H9 (cell line): Measurements from ENCODE around the gene PXN. TPM values are rescaled to one million over a fixed set of nuclear protein-coding genes. Genes with fewer than 3 reads are reported as not detected.

Source experiments
- DNase-seq: peaks from one replicate; pipeline ENCODE4 v3.0.0-alpha.2; 2017
- H2AFZ ChIP-seq: one replicate; pipeline ENCODE4 v1.6.1; 2013; ENCODE audit warnings: mild to moderate bottlenecking, low read length, control low read depth, moderate library complexity
- H2AK5ac ChIP-seq: 2 replicates; pipeline ENCODE4 v1.6.1; 2013; ENCODE audit warnings: low read length, control low read depth, mixed read lengths; ENCODE audit not compliant: insufficient read length
- H2BK120ac ChIP-seq: one replicate; pipeline ENCODE4 v1.6.1; 2013; ENCODE audit warnings: low read depth, mild to moderate bottlenecking, low read length, control low read depth, inconsistent platforms; ENCODE audit not compliant: poor library complexity, severe bottlenecking
- H2BK12ac ChIP-seq: 2 replicates; pipeline ENCODE4 v1.6.1; 2013; ENCODE audit warnings: low read length, control low read depth, mixed read lengths, low read depth; ENCODE audit not compliant: insufficient read length
- H2BK15ac ChIP-seq: 2 replicates; pipeline ENCODE4 v1.6.1; 2013; ENCODE audit warnings: low read depth, low read length, control low read depth
- H2BK20ac ChIP-seq: one replicate; pipeline ENCODE4 v1.6.1; 2013; ENCODE audit warnings: low read depth, mild to moderate bottlenecking, low read length, control low read depth, inconsistent platforms; ENCODE audit not compliant: poor library complexity, severe bottlenecking
- H2BK5ac ChIP-seq: 2 replicates; pipeline ENCODE4 v1.6.1; 2013; ENCODE audit warnings: low read length, control low read depth, mixed read lengths; ENCODE audit not compliant: insufficient read length
- H3K14ac ChIP-seq: 2 replicates; pipeline ENCODE4 v1.6.1; 2013; ENCODE audit warnings: low read length, control low read depth; ENCODE audit not compliant: insufficient read depth
- H3K18ac ChIP-seq: 2 replicates; pipeline ENCODE4 v1.6.1; 2013; ENCODE audit warnings: low read depth, mild to moderate bottlenecking, mixed read lengths, low read length, control low read depth; ENCODE audit not compliant: insufficient read length
- H3K23ac ChIP-seq: 2 replicates; pipeline ENCODE4 v1.6.1; 2013; ENCODE audit warnings: low read length, control low read depth, mixed read lengths, low read depth; ENCODE audit not compliant: insufficient read length
- H3K23me2 ChIP-seq: 2 replicates; pipeline ENCODE4 v1.6.1; 2013; ENCODE audit warnings: low read depth, mild to moderate bottlenecking, mixed read lengths, low read length, control low read depth; ENCODE audit not compliant: insufficient read length, poor library complexity, severe bottlenecking
- H3K27ac ChIP-seq: 2 replicates; pipeline ENCODE4 v1.5.1; 2013; ENCODE audit warnings: low read length, control low read depth, mixed read lengths, low read depth; ENCODE audit not compliant: insufficient read length
- H3K27me3 ChIP-seq: 2 replicates; pipeline ENCODE4 v1.6.1; 2013; ENCODE audit warnings: low read length, control low read depth, inconsistent platforms; ENCODE audit not compliant: insufficient read depth
- H3K4ac ChIP-seq: 2 replicates; pipeline ENCODE4 v1.6.1; 2013; ENCODE audit warnings: low read depth, mild to moderate bottlenecking, control low read depth, inconsistent platforms, low read length, moderate library complexity
- H3K4me1 ChIP-seq: 2 replicates; pipeline ENCODE4 v1.6.1; 2013; ENCODE audit warnings: low read length, control low read depth, inconsistent platforms; ENCODE audit not compliant: insufficient read depth
- H3K4me2 ChIP-seq: 2 replicates; pipeline ENCODE4 v1.6.1; 2013; ENCODE audit warnings: low read length, control low read depth, mixed read lengths; ENCODE audit not compliant: insufficient read length, insufficient read depth
- H3K56ac ChIP-seq: 2 replicates; pipeline ENCODE4 v1.6.1; 2013; ENCODE audit warnings: low read depth, mild to moderate bottlenecking, mixed read lengths, low read length, control low read depth; ENCODE audit not compliant: insufficient read length
- H3K79me1 ChIP-seq: 2 replicates; pipeline ENCODE4 v1.6.1; 2013; ENCODE audit warnings: low read depth, mild to moderate bottlenecking, moderate library complexity, low read length, control low read depth, inconsistent platforms; ENCODE audit not compliant: insufficient read depth, poor library complexity, severe bottlenecking
- H3K79me2 ChIP-seq: 2 replicates; pipeline ENCODE4 v1.6.1; 2013; ENCODE audit warnings: low read length, control low read depth, inconsistent platforms; ENCODE audit not compliant: insufficient read depth
- H3K9ac ChIP-seq: 2 replicates; pipeline ENCODE4 v1.6.1; 2013; ENCODE audit warnings: low read length, control low read depth, mixed read lengths; ENCODE audit not compliant: insufficient read length; ENCODE audit errors: extremely low read depth
- H3K9me3 ChIP-seq: one replicate; pipeline ENCODE4 v1.6.1; 2013; ENCODE audit warnings: low read depth, low read length, inconsistent platforms; ENCODE audit not compliant: control insufficient read depth
- H3T11ph ChIP-seq: one replicate; pipeline ENCODE4 v1.6.1; 2013; ENCODE audit warnings: mild to moderate bottlenecking, low read length, control low read depth, inconsistent platforms
- H4K20me1 ChIP-seq: one replicate; pipeline ENCODE4 v1.6.1; 2013; ENCODE audit not compliant: control insufficient read depth, insufficient read length, insufficient read depth
- H4K5ac ChIP-seq: 2 replicates; pipeline ENCODE4 v1.6.1; 2013; ENCODE audit warnings: low read depth, mild to moderate bottlenecking, mixed read lengths, low read length, control low read depth; ENCODE audit not compliant: insufficient read length
- H4K8ac ChIP-seq: replicated peaks from 2 replicates; pipeline ENCODE4 v1.6.1; 2013; ENCODE audit warnings: low read length, control low read depth, mixed read lengths, low read depth; ENCODE audit not compliant: insufficient read length
- H4K91ac ChIP-seq: 2 replicates; pipeline ENCODE4 v1.6.1; 2013; ENCODE audit warnings: low read depth, mild to moderate bottlenecking, moderate library complexity, mixed read lengths, low read length, control low read depth; ENCODE audit not compliant: insufficient read length
- H3K27ac Mint-ChIP-seq, 3 experiments: 2 replicates in 2 of 3; 3 replicates in 1 of 3; pipeline ENCODE4 v1.8.0; 2020 to 2021; ENCODE audit warnings: mixed read lengths in 3 of 3, mild to moderate bottlenecking in 1 of 3, moderate library complexity in 1 of 3
- H3K27me3 Mint-ChIP-seq: 2 replicates; pipeline ENCODE4 v1.8.0; 2021; ENCODE audit warnings: low read depth, mild to moderate bottlenecking, moderate library complexity, mixed read lengths
- H3K36me3 Mint-ChIP-seq, 3 experiments: 2 replicates in 2 of 3; 3 replicates in 1 of 3; pipeline ENCODE4 v1.8.0; 2020 to 2021; ENCODE audit warnings: low read depth in 3 of 3, mixed read lengths in 3 of 3; ENCODE audit not compliant: insufficient read depth in 1 of 3
- H3K4me1 Mint-ChIP-seq, 2 experiments: 2 replicates each; pipeline ENCODE4 v1.8.0; 2020; ENCODE audit warnings: mixed read lengths in 2 of 2
- H3K4me3 Mint-ChIP-seq, 2 experiments: 2 replicates in 1 of 2; 3 replicates in 1 of 2; pipeline ENCODE4 v1.8.0; 2020 to 2021; ENCODE audit warnings: mild to moderate bottlenecking in 2 of 2, mixed read lengths in 2 of 2, moderate library complexity in 1 of 2
- H3K9me3 Mint-ChIP-seq, 2 experiments: 2 replicates in 1 of 2; 3 replicates in 1 of 2; pipeline ENCODE4 v1.8.0; 2020; ENCODE audit warnings: mild to moderate bottlenecking in 2 of 2, mixed read lengths in 2 of 2, moderate library complexity in 1 of 2
- WGBS: extraction: QIAGEN DNeasy Blood & Tissue Kit; methylation state at CpG from one replicate; pipeline ENCODE4 v1.1.7; 2013; ENCODE audit warnings: missing lambda C conversion rate, low lambda C conversion rate, mixed read lengths; ENCODE audit not compliant: insufficient read length; ENCODE audit errors: extremely low coverage; 5-methylcytosine and 5-hydroxymethylcytosine counted together
- total RNA-seq: library from RNA; stranded (reverse); gene quantifications from 2 replicates; pipeline ENCODE4 v1.2.1, GENCODE V29; 2021
- TF ChIP-seq, protein P1 (sequence below): fragments of 200-600 bp; sonication (generic); conservative IDR thresholded peaks from 3 replicates; pipeline ENCODE4 v1.8.0; 2021; ENCODE audit warnings: antibody characterized with exemption, mild to moderate bottlenecking

The PXN gene
- total RNA-seq, 1 experiment from 2014 or later, result 92.8 TPM

DNA sequence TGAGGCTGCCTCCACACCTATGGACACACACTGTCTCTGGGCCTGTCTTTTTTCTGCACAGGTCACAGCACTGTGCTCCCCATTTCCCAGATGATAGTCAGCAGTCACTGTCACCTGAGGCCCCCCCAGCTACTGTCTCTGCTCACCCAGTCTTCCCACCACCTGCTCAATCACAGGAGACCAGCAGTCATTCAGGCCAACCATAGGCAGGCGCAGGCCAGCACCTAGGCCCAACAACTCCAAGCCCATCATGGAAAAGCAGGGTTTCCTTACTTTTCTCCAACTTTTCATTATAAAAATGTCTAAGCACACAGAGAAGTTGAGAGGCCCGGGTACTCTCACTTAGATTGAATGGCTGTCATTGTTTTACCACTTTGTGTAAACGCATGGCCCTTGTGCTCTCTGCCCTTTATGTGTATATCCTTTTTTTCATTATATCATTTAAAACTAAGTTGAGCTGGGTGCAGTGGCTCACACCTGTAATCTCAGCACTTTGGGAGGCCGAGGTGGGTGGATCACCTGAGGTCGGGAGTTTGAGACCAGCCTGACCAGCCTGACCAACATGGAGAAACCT is 7.1 kb downstream of the PXN start:
- no peaks in the 10 kb centered on the region for H3K27me3 ChIP-seq
- no peak overlapping the region for H3K4ac ChIP-seq
- Mint-ChIP-seq H3K36me3 (peaks cover 2 to 20% (median 12%) of the 10 kb centered on the region in 3 experiments; a peak in 6 of 7 replicates), H3K4me3 (no peak overlapping the region), H3K27ac (peak overlapping the region; percentile 10 to 74 (median 68); a peak in 5 of 7 replicates), H3K27me3 (no peaks in the 10 kb centered on the region), H3K4me1 (peaks cover 49 to 54% of the 10 kb centered on the region in 2 experiments), H3K9me3 (no peaks in the 10 kb centered on the region)
- no peak overlapping the region for H4K8ac ChIP-seq
- WGBS, result no CpG with 5 or more reads among the region's 5 CpGs
- TF ChIP-seq, protein P1, sequence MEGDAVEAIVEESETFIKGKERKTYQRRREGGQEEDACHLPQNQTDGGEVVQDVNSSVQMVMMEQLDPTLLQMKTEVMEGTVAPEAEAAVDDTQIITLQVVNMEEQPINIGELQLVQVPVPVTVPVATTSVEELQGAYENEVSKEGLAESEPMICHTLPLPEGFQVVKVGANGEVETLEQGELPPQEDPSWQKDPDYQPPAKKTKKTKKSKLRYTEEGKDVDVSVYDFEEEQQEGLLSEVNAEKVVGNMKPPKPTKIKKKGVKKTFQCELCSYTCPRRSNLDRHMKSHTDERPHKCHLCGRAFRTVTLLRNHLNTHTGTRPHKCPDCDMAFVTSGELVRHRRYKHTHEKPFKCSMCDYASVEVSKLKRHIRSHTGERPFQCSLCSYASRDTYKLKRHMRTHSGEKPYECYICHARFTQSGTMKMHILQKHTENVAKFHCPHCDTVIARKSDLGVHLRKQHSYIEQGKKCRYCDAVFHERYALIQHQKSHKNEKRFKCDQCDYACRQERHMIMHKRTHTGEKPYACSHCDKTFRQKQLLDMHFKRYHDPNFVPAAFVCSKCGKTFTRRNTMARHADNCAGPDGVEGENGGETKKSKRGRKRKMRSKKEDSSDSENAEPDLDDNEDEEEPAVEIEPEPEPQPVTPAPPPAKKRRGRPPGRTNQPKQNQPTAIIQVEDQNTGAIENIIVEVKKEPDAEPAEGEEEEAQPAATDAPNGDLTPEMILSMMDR, result no peak
- no peak overlapping the region for H3K27ac ChIP-seq
- no peaks in the 10 kb centered on the region for H3K79me1 ChIP-seq
- no peak for DNase-seq
- no peak overlapping the region for H2AK5ac ChIP-seq
- H3K56ac ChIP-seq, result no peak overlapping the region
- H2BK12ac ChIP-seq, result no peak overlapping the region
- H3K9me3 ChIP-seq, result no peaks in the 10 kb centered on the region
- no peak overlapping the region for H3K4me2 ChIP-seq
- H2BK20ac ChIP-seq, result no peak overlapping the region
- peaks cover 9% of the 10 kb centered on the region; the same call in 1 of the 2 replicates for H3K4me1 ChIP-seq
- H3T11ph ChIP-seq, result no peak overlapping the region
- no peak overlapping the region for H2BK5ac ChIP-seq
- H3K23ac ChIP-seq, result no peak overlapping the region
- no peaks in the 10 kb centered on the region for H4K20me1 ChIP-seq
- no peak overlapping the region for H2BK15ac ChIP-seq
- no peaks in the 10 kb centered on the region for H3K23me2 ChIP-seq
- no peak overlapping the region; the same call in 1 of the 2 replicates for H3K14ac ChIP-seq
- H3K18ac ChIP-seq, result no peak overlapping the region
- H2BK120ac ChIP-seq, result no peak overlapping the region
- no peak overlapping the region for H4K91ac ChIP-seq
- no peak overlapping the region for H2AFZ ChIP-seq
- H3K9ac ChIP-seq, result no peak overlapping the region
- peaks cover 36% of the 10 kb centered on the region; the same call in 1 of the 2 replicates for H3K79me2 ChIP-seq
- H4K5ac ChIP-seq, result no peak overlapping the region
